Kidney epithelial cell (primary cell): ENCODE measurements around the gene CUBN. TPM values are rescaled to one million over a fixed set of nuclear protein-coding genes. Genes with fewer than 3 reads are reported as not detected.
A peak's percentile ranks its signal among the peaks of the same experiment; 100 is the strongest.

Experiments
- DNase-seq: peaks from one replicate; pipeline ENCODE4 v3.0.0-alpha.2; 2010; ENCODE audit warnings: low read depth
- H3K27me3 ChIP-seq: 2 replicates; pipeline ENCODE4 v1.6.0; 2011; ENCODE audit warnings: low read length; ENCODE audit not compliant: control insufficient read depth, insufficient read depth
- H3K36me3 ChIP-seq: 2 replicates; pipeline ENCODE4 v1.5.1; 2011; ENCODE audit warnings: low read length; ENCODE audit not compliant: control insufficient read depth, insufficient read depth
- H3K4me3 ChIP-seq: 2 replicates; pipeline ENCODE4 v1.5.1; 2011; ENCODE audit warnings: low read depth, mild to moderate bottlenecking, control low read depth, low read length
- CTCF ChIP-seq: IDR thresholded peaks from 2 replicates; pipeline ENCODE4 v1.5.1; 2011; ENCODE audit warnings: mild to moderate bottlenecking, moderate library complexity, low read length, control low read depth, inconsistent platforms; ENCODE audit not compliant: insufficient read depth, poor library complexity, severe bottlenecking
- total RNA-seq: library from RNA; depleted of rRNA; stranded (reverse); fragments of >200 nt; gene quantifications from 2 replicates; pipeline ENCODE4 v1.2.3, GENCODE V29; 2015

CUBN gene
- total RNA-seq, 1 donor from 2014 or later, result 1.3 TPM

DNA sequence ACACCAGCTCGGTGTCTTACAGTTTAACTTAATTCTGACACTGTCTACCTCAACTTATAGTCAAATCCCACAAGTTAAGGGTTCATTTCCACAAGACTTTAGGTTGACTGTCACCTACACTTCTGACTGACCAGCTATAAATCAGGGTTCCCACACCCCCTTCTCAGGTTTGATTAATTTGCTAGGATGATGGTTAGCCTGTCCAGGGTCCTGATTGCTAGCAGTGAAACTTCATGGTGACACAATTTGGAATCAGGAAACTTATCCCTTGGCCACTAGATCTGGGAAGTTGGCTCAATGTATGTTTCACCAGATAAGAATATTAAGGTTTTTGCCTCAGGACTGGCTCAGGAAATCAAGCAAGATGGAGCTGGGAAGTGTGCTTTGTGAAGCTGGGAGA lies 309.6 kb downstream of the CUBN start:
- TF ChIP-seq CTCF, result no peak
- no peak for DNase-seq
- Histone ChIP-seq H3K36me3 (no peaks in the 10 kb centered on the region), H3K4me3 (no peak overlapping the region), H3K27me3 (no peaks in the 10 kb centered on the region)

- no peaks in the 10 kb centered on the region for H3K36me3 ChIP-seq
- no peak overlapping the region for H3K4me3 ChIP-seq
- DNase-seq, result no peak
- no peak for TF ChIP-seq CTCF
- H3K27me3 ChIP-seq, result no peaks in the 10 kb centered on the region
Observed at GRCh38 chr10:16819436-16819835, 310.2 kb downstream of the CUBN start.

GRCh38 chr10:16819026-16819425 lies 310.6 kb downstream of the CUBN start:
- no peak for TF ChIP-seq CTCF
- no peak for DNase-seq
- H3K36me3 ChIP-seq, result no peaks in the 10 kb centered on the region
- H3K4me3 ChIP-seq, result no peak overlapping the region
- no peaks in the 10 kb centered on the region for H3K27me3 ChIP-seq

DNA sequence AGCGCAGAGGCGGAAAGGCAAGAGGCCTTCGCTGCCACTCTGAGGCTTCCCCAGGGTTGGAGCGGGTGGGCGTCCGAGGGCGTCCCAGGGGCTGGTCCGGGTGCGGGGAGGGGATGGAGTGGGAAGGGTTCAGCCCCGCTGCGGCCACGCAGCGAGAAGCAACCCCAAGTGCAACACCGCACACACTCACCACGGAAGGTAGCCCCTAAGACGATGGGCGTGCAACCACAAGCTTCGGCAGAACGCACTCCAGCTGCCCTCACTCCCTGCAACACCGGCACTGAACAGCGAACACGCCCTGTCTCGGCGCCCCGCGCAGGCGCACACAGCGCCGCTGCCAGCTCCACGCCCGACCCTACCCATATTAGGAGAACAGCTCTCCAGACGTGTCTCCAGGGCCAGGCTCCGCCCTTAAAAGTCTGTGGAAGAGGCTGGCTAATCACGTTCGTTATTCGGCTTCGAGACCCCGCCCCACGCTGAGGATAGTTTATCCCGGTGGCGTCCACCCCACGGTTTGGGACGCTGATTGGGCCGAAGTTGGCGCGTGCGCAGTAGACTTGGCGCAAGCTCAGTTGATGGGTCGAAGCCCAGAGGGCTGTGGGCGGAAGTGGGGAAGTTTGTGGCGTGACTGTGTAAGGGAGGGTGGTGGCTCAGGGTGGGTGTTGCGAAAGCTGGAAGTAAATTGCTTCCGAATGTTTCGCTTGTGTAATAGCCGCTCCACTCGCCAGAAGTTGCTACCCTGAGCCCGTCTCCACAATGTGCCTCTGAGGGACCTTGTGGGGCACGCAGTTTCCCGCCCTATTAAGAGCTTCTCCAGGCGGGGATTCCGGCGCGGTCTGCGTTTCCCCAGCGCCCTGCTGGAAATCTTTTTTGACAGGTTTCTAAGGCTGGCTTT lies 312.2 kb downstream of the CUBN start, which contains the start of gene RSU1:
Gene RSU1, minus strand, starts transcription at position 300 of the 895 bp plus-strand sequence. CDS start 343 bp downstream, outside the sequence.
- no peak for TF ChIP-seq CTCF
- peak; percentile 99 for DNase-seq

GRCh38 chr10:16816830-16817124 lies 312.8 kb downstream of the CUBN start:
- no peak for DNase-seq
- no peak for TF ChIP-seq CTCF
- no peaks in the 10 kb centered on the region for H3K36me3 ChIP-seq
- no peaks in the 10 kb centered on the region for H3K27me3 ChIP-seq
- peak overlapping the region; percentile 68 for H3K4me3 ChIP-seq

More for the DNA sequence above, 312.2 kb downstream of the CUBN start, which contains the start of gene RSU1:
- peak within 1 kb of the TSS; percentile 68 for H3K4me3 ChIP-seq
- H3K27me3 ChIP-seq, result no peaks in the 10 kb centered on the region
- H3K36me3 ChIP-seq, result no peaks in the 10 kb centered on the region
